MM.1S (cell line): ENCODE measurements around the gene GDAP1L1.
"Not testable (repeated sequence)": the region's sequence is repeated elsewhere in the genome, so short reads cannot be mapped to it uniquely, and the experiment has no call there.

Source experiments
- DNase-seq: peaks from one replicate; pipeline ENCODE4 v3.0.0-alpha.2; 2015
- H2AFZ ChIP-seq: fragments of 300-600 bp; sonication (generic); 2 replicates; pipeline ENCODE4 v1.6.0; 2016; ENCODE audit warnings: antibody characterized with exemption, low read length
- H3F3A ChIP-seq: fragments of 300-600 bp; sonication (generic); 2 replicates; pipeline ENCODE4 v1.6.1; 2016; ENCODE audit warnings: mild to moderate bottlenecking, antibody characterized with exemption, low read length, moderate library complexity, mixed read lengths; ENCODE audit not compliant: insufficient read depth
- H3K27ac ChIP-seq: fragments of 300-600 bp; sonication (generic); 2 replicates; pipeline ENCODE4 v1.5.1; 2016; ENCODE audit warnings: mild to moderate bottlenecking, low read length
- H3K27me3 ChIP-seq: fragments of 300-600 bp; sonication (generic); replicated peaks from 2 replicates; pipeline ENCODE4 v1.6.0; 2016; ENCODE audit warnings: low read length; ENCODE audit not compliant: insufficient read depth
- H3K36me3 ChIP-seq: fragments of 300-600 bp; sonication (generic); replicated peaks from 2 replicates; pipeline ENCODE4 v1.6.1; 2016; ENCODE audit warnings: mild to moderate bottlenecking, low read length, mixed read lengths; ENCODE audit not compliant: insufficient read depth
- H3K4me1 ChIP-seq: fragments of 300-600 bp; sonication (generic); 2 replicates; pipeline ENCODE4 v1.6.1; 2016; ENCODE audit warnings: low read length, mixed read lengths
- H3K4me2 ChIP-seq: fragments of 300-600 bp; sonication (generic); 2 replicates; pipeline ENCODE4 v1.6.0; 2016; ENCODE audit warnings: low read depth, low read length
- H3K4me3 ChIP-seq: fragments of 300-600 bp; sonication (generic); 2 replicates; pipeline ENCODE4 v1.5.1; 2016; ENCODE audit warnings: low read length, mixed read lengths
- H3K79me2 ChIP-seq: fragments of 300-600 bp; sonication (generic); 2 replicates; pipeline ENCODE4 v1.6.1; 2016; ENCODE audit warnings: mixed run types, low read length, mixed read lengths
- H3K9ac ChIP-seq: fragments of 300-600 bp; sonication (generic); 2 replicates; pipeline ENCODE4 v1.6.1; 2016; ENCODE audit warnings: low read length, mixed read lengths
- H3K9me2 ChIP-seq: fragments of 300-600 bp; sonication (generic); replicated peaks from 2 replicates; pipeline ENCODE4 v1.6.1; 2016; ENCODE audit warnings: mild to moderate bottlenecking, low read length, mixed read lengths; ENCODE audit not compliant: insufficient read depth
- H3K9me3 ChIP-seq: fragments of 300-600 bp; sonication (generic); replicated peaks from 2 replicates; pipeline ENCODE4 v1.6.1; 2016; ENCODE audit warnings: mild to moderate bottlenecking, low read length, mixed read lengths; ENCODE audit not compliant: insufficient read depth
- H4K20me1 ChIP-seq: fragments of 300-600 bp; sonication (generic); 2 replicates; pipeline ENCODE4 v1.6.1; 2016; ENCODE audit warnings: mild to moderate bottlenecking, low read length, moderate library complexity, mixed read lengths; ENCODE audit not compliant: insufficient read depth
- EZH2 ChIP-seq: fragments of 300-600 bp; sonication (generic); optimal IDR thresholded peaks from 2 replicates; pipeline ENCODE3; 2017; ENCODE audit warnings: low read depth, mild to moderate bottlenecking, antibody characterized with exemption, low read length, mixed read lengths
- EZH2phosphoT487 ChIP-seq: fragments of 300-600 bp; sonication (generic); IDR thresholded peaks from 2 replicates; pipeline ENCODE4 v1.6.1; 2018; ENCODE audit warnings: antibody characterized with exemption, low read length
- TF ChIP-seq, protein P1 (sequence below): fragments of 300-600 bp; sonication (generic); IDR thresholded peaks from 2 replicates; pipeline ENCODE4 v1.5.1; 2016; ENCODE audit warnings: antibody characterized with exemption, low read length, mixed read lengths

Gene GDAP1L1

DNA sequence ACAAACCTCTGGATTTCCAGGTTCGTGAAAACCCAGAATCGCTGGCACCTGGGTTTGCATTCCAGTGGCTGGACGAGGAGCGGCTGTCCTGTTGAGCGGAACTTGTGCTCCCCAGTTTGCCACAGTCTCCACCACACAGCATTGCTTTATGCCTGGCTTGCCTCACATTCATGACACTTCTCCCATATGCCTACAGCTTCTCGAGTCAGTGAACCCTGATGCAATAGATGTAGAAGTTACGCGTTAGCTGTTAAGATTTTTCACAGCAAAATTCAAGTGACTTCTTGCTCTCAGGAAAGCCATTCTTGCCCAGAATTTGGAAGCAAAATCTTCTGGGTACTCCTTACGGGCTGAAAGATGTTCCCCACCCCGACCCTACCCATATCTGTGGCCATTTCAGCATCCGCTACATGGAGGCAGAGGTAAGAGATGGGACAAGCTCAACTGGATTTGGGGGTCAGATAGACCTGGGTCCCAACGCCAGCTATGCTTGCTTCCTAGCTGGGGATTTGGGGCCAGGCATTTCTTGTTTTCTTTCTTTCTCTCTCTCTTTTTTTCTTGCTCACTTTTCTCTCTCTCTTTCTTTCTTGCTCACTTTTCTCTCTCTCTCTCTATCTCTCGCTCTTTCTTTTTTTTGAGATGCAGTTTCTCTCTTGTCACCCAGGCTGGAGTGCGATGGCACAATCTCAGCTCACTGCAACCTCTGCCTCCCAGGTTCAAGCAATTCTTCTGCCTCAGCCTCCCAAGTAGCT lies 12.4 kb upstream of the GDAP1L1 start:
- Histone ChIP-seq H3K27me3 (no peaks in the 10 kb centered on the region), H3K79me2 (no peaks in the 10 kb centered on the region), H3K4me3 (no peak overlapping the region), H3K9me2 (no peaks in the 10 kb centered on the region), H3K4me1 (no peaks in the 10 kb centered on the region), H3F3A (no peaks in the 10 kb centered on the region), H3K4me2 (no peak overlapping the region), H3K9ac (no peak overlapping the region), H3K27ac (no peak overlapping the region), H3K36me3 (no peaks in the 10 kb centered on the region), H3K9me3 (no peaks in the 10 kb centered on the region), H2AFZ (no peak overlapping the region), H4K20me1 (no peaks in the 10 kb centered on the region)
- no peak for DNase-seq
- TF ChIP-seq, protein P1, sequence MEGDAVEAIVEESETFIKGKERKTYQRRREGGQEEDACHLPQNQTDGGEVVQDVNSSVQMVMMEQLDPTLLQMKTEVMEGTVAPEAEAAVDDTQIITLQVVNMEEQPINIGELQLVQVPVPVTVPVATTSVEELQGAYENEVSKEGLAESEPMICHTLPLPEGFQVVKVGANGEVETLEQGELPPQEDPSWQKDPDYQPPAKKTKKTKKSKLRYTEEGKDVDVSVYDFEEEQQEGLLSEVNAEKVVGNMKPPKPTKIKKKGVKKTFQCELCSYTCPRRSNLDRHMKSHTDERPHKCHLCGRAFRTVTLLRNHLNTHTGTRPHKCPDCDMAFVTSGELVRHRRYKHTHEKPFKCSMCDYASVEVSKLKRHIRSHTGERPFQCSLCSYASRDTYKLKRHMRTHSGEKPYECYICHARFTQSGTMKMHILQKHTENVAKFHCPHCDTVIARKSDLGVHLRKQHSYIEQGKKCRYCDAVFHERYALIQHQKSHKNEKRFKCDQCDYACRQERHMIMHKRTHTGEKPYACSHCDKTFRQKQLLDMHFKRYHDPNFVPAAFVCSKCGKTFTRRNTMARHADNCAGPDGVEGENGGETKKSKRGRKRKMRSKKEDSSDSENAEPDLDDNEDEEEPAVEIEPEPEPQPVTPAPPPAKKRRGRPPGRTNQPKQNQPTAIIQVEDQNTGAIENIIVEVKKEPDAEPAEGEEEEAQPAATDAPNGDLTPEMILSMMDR, result no peak
- TF ChIP-seq EZH2phosphoT487 (no peak), EZH2 (no peak)

DNA sequence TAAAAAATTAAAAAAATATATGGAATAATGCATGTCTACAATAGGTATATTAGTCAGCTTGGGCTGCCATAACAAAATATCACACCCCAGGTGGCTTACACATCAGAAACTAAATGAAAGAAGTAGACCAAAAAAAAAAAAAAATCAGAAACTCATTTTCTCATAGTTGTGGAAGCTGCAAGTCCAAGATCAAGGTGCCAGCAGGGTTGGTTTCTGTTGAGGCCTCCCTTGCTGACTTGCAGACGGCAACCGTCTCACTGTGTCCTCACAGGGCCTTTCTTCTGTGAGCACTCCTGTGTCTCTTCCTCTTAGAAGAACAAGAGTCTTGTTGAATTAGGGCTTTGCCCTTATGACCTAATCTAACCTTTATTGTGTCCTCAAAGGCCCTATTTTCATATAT lies 11.4 kb upstream of the GDAP1L1 start:
- Histone ChIP-seq H3K4me2 (no peak overlapping the region), H2AFZ (no peak overlapping the region), H4K20me1 (no peaks in the 10 kb centered on the region), H3K27me3 (no peaks in the 10 kb centered on the region), H3K4me3 (no peak overlapping the region), H3K36me3 (no peaks in the 10 kb centered on the region), H3K9ac (no peak overlapping the region), H3K79me2 (no peaks in the 10 kb centered on the region), H3F3A (no peaks in the 10 kb centered on the region), H3K4me1 (no peaks in the 10 kb centered on the region), H3K9me2 (no peaks in the 10 kb centered on the region), H3K9me3 (no peaks in the 10 kb centered on the region), H3K27ac (no peak overlapping the region)
- no peak for DNase-seq
- no peak for TF ChIP-seq EZH2
- no peak for TF ChIP-seq EZH2phosphoT487
- TF ChIP-seq, protein P1, result no peak

DNA sequence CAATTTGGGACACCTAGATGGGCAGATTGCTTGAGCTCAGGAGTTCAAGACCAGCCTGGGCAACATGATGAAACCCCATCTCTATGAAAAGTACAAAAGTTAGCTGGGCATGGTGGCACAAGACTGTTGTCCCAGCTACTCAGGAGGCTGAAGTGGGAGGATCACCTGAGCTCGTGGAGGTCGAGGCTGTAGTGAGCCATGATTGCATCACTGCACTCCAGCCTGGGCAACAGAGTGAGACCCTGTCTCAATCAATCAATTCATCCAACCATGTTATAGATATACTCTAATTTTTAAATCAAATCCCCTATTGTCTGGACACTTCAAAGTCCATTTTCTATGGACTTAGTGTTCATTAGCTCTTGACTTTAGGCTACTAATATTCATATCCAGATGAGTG lies 10.3 kb upstream of the GDAP1L1 start:
- not testable (repeated sequence) for H3K9me3 ChIP-seq, H3K79me2 ChIP-seq, H3K4me1 ChIP-seq, H3K9me2 ChIP-seq, H3K9ac ChIP-seq, H3K36me3 ChIP-seq, DNase-seq, H3F3A ChIP-seq, H3K4me2 ChIP-seq, H3K4me3 ChIP-seq, H2AFZ ChIP-seq, H3K27ac ChIP-seq, H4K20me1 ChIP-seq, H3K27me3 ChIP-seq

DNA sequence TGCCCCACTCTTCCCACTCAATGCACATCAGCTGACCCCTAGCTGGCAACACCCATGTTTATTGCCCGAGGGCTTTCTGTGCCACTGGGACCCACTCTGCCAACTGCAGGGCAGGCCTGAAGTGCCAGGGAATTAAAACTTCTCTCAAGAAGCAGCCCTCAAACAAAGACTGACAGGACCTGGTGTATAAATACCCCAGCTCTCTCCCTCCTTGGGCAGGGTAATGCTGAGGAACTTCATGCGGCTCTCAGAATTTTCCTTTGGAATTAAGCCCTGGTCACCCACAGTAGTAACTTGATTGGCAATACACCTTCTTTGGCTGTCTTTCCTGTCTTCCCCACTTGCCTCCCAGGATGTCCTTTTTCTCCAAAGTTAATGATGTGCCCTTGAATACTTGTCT lies 5.3 kb upstream of the GDAP1L1 start:
- Histone ChIP-seq H3K79me2 (no peaks in the 10 kb centered on the region), H3K36me3 (no peaks in the 10 kb centered on the region)

More for the DNA sequence above, 5.3 kb upstream of the GDAP1L1 start:
- no peak overlapping the region for H3K27ac ChIP-seq
- H2AFZ ChIP-seq, result no peak overlapping the region
- no peak overlapping the region for H3K4me2 ChIP-seq
- no peak for DNase-seq
- H3K4me3 ChIP-seq, result no peak overlapping the region
- H4K20me1 ChIP-seq, result no peaks in the 10 kb centered on the region
- H3K9me3 ChIP-seq, result no peaks in the 10 kb centered on the region
- H3K9me2 ChIP-seq, result no peaks in the 10 kb centered on the region
- H3K4me1 ChIP-seq, result no peaks in the 10 kb centered on the region
- H3K27me3 ChIP-seq, result no peaks in the 10 kb centered on the region
- TF ChIP-seq EZH2, result no peak
- no peak for TF ChIP-seq EZH2phosphoT487
- TF ChIP-seq, protein P1, result no peak
- H3F3A ChIP-seq, result no peaks in the 10 kb centered on the region
- H3K9ac ChIP-seq, result no peak overlapping the region
